DMS53 (cell line): Measurements from ENCODE around the gene RLF.

Source experiments
- DNase-seq: peaks from one replicate; lab custom pipeline; 2025; lab: John Stamatoyannopoulos, UW

RLF gene

GRCh38 chr1:40274331-40274730 lies 113.1 kb downstream of the RLF start:
- no peak for DNase-seq

- DNase-seq, result no peak
These were observed 114.9 kb downstream of the RLF start for GRCh38 chr1:40276122-40276521.

- DNase-seq, result peak; percentile 72
These were observed 120.7 kb downstream of the RLF start for GRCh38 chr1:40281853-40282252.
